Glomerular visceral epithelial cell (primary cell): ENCODE data around the gene HIVEP3.

ENCODE experiments used
- DNase-seq: peaks from one replicate; pipeline ENCODE4 v3.0.0-alpha.2; 2016; ENCODE audit errors: extremely low spot score

Gene HIVEP3

DNA sequence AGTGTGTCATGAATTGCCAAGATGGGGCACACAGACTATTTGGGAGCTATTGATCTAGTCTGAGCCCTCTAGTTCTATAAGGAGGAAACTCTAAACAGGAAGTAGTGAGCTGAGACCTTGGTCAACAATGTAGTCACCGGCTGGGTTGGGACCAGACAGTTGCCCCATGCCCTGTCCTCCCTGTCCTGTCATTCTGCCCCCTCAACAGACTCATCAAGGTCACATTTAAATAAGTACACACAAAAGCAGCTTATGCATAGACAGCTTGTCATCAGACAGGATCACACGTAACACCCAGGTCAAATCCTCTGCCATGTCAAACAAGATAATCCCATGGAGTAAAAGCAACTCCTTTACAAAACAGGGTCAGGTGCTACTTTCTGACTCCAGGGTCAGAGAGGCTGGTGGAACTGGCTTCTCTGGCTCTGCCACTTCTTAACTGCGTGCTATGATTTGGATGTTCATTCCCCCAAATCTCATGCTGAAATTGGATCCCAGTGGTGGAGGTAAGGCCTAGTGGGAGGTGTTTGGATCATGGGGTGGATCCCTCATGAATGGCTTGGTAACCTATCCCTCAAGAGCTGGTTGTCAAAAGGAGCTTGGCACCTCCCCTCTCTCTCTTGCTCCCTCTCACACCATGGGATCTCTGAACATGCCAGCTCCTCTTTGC is 128.9 kb downstream of the HIVEP3 start:
- DNase-seq = no peak

DNA sequence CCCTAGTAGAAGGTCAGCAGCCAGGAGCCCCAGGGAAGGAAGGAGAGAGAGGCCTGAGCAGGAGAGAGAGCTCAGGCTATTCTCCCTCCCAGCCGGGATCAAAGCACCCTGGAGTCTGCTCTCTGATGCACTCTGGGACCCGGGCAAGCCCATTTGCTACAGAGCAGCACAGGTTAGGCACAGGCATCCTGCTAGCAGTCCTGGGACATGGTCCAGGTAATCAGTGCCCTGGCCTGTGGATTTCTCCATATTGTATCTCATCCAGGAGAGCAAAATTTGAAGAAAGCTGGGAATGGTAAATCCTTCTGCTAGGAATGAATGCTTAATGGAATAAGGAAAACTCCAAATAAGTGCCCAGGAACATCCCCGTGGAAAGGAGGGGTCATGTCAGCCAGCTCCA is 130.3 kb downstream of the HIVEP3 start:
- DNase-seq = no peak

DNA sequence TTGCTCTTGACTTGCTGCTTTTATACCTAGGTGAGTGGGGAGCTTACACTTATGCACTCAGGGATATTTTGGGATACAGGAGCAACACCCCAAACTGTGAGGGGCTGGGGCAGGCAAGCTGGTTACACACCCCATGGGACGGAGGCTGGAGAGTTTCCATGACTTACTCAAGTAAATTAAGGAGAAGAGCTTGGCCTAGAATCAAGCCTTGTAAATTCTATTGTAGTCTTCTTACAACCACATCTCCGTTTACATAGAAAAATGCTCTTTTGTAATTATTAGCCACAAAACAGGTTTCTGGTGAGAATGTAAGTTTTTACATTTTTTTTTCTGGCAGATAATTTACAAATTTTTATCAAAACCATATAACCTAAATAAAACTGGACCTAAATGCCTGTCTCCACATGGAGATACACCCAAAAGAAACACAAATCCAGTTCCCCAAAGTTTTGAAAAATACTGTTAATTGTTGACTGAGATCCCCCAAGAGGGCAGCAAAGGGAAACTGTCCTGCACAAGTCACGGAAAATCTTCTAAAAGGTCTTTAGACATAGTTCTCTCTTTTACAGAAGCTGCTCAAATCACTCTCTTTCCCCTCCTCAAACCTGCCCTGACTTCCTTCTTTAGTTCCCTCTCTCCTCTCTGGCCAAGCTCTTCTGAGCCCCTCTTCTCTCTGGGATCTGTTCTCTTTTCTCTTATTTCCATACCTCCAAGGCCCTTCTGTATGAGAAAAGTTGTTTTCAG is 134.0 kb downstream of the HIVEP3 start:
- no peak for DNase-seq

DNA sequence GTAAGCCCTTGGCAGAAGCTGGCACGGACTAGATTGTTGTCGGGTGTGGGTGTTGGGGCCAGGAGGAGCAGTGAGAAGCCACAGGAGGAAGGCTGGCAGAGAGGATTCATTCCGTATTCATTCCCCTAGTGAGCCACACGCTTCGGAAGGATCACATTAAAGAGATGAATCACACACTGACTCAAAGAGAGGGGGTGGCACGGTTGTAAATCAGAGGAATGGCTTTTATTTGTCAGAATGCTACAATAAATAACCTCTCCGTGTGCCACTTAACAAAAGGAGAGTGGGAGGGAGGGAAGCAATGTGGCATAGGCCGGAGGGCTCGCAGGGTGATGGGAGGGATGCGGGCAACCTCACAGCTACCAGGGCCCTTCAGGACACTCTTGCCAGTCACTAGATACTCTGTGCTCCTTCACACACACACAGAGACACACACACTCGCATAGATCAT is 135.5 kb downstream of the HIVEP3 start:
- DNase-seq = peak; percentile 85

DNA sequence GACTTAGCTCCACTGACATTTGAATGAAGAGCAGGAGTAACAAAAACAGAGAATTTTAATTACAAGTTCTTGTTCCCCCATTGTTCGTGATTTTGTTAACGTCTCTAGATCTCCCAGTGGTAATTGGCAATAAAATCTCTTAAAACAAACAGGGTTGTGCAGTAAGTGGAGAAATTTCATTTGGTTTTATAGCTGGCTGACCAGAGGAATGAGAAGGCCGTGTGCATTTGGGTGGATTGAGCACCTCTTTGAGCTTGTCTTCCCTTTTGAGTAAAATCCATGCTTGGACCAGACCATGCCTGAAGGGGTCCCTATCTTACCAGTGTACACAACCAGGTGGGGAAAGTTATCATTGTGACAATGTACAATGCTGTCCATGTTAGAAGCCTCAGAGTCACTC is 137.8 kb downstream of the HIVEP3 start:
- DNase-seq = peak; percentile 22

DNA sequence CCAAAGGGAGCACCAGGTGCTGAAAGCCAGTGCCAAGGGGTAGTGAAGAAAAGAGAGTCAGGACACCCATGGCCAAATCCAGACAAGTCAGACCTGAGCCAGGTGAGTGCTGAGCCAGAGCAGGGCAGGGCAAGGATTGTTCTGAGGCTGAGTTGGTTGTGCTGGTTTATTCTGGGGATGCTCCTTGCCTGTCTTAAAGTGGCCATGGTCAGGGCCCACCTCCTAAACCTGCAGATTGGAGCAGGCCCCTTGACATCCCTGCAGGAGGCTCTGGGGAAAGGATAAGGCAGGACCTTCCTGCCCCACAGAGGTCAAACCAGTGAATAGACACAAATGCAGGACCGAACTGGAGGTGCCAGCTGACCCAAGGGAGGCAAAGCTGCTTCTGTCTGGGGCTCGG is 138.4 kb downstream of the HIVEP3 start:
- no peak for DNase-seq

DNA sequence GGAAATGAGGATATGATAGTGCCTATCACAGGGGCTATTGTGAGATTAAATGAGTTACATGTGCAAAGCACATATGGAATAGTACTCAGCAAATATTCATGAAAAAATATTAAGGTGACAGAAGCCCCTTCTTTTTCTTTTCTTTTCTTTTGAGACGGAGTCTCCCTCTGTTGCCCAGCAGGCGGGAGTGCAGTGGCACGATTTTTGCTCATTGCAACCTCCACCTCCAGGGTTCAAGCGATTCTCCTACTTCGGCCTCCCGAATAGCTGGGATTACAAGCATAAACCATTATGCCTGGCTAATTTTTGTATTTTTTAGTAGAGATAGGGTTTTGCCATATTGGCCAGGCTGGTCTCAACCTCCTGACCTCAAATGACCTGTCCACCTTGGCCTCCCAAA is 139.4 kb downstream of the HIVEP3 start:
- DNase-seq = no peak

DNA sequence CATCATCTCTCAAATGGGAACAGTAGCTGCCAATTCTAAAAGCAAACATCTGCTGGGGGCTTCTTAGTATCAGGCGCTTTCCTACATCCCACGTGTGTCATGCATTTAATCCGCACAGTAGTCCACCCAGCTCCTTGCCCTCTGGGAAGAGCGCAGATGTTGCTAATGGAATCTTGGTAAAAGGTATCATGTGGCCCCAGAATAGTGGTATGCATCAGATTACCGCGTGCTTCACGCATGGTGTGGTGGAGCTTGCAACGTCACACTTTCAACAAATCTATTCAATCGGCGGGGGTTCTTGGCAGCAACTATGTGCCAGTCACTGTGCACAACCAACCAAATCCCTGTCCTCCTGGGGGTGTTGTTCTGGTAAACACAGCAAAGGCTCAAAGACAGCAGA is 141.0 kb downstream of the HIVEP3 start:
- no peak for DNase-seq

DNA sequence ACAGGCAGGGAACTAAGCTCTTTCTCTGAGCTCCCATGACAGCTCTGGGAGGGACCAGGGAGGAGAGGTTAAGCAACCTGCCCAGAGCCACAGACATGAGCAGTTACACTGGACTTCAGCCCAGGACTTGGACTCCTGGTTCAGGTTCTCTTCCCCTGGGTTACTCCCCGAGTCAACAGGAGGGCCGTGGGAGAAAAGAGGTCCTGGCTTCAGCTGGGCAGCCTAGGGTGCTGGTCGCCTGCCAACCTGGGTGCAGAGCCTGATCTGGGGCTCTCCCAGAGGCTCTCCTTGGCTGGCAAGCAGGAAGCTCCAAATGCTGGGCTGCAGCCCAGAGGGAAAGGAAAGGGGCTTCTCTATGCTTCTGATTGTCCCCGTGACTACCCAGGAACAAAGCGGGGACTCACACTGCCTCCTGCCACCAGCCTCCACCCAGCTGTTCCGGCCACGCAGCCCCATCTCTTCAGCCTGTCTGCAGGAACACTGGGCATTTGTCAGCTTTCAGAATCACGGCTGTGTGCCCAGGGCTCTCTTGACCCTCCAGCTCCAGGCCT is 141.8 kb downstream of the HIVEP3 start:
- DNase-seq = no peak

DNA sequence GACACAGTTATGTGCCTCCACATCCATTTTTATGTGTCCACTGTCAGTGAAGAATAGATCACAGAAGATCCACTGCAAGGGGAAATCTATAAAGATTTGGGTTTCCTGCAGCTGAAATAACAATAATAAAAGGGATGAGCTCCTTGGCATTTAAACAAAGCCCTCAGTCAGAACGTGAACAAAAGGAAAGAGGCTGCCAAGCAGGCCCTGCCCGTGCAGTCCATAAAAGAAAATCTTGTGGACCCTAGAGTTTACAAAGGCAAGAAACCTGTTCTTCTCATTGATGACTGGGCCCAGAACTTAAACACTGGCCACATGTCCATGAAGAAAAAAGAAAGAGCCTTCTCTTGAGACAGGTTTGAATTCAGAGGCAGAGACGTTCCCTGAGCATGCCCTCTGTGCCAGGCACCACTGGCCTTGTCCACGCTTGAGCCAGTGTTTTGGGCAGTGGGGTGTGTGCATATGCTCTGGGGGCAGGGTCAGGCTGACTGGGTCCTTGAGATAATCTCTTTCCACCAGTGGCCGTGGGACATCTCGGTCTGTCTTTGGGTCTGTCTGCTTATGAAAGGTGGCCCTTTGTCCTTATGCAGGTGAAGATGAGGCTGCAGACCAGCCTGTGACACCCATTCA is 142.7 kb downstream of the HIVEP3 start:
- no peak for DNase-seq

DNA sequence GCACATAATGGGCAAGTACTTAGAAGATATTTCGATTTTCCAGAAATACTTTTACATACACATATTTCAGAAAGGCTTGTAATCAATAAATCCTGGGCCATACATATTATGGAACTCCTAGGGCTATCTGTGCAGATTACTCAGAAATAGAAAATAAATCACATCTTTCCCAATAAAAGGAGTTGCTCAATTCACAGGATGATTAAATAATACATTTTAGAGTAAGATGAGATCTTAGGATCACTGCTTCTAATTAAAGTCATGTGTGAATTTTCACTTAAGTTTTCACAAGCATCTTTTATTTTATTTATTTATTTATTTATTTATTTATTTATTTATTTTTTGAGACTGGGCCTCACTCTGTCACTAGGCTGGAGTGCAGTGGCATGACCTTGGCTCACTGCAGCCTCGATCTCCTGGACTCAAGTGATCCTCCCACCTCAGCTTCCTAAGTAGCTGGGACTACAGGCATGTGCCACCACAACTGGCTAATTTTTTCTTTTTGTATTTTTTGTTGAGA is 144.2 kb downstream of the HIVEP3 start:
- DNase-seq = no peak

DNA sequence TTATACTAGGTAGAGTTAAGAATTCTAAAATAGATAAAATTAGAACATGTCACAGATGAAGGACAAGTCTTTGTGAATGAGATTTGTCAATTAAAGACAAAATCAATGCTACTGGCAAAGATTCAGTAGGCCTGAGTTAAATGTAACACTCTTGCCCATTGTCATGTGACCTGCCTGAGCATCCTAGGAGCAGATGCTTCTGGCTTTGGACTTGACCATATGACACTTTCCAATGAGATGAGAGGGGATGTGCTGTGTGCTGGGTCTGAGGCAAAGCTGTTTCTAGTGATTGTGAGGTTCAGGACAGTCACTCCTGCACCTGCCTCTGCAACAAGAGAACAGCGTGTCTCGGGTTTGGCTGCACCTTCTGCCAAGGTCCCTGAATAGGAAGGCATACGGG is 144.9 kb downstream of the HIVEP3 start:
- no peak for DNase-seq

DNA sequence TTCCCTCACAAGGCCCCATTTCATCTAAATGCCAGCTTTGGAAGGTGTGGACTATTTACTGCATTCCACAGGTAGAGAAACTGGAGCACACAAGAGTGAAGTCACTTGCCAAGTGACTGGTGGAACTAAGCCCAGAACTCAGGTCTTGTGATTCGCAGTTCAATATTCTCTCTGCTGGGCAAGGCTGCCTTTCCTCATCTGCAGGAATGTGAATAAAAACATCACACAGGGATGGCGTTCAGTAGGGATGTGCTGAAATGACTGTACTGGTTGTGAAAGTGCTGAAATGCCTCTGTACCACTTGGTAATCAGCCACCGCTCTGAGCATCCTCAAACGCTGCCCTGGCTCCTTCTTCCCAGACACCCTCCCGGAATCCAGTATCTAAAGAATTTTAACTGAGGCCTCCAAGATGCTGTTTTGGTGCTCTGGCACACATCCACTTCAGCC is 145.6 kb downstream of the HIVEP3 start:
- no peak for DNase-seq

DNA sequence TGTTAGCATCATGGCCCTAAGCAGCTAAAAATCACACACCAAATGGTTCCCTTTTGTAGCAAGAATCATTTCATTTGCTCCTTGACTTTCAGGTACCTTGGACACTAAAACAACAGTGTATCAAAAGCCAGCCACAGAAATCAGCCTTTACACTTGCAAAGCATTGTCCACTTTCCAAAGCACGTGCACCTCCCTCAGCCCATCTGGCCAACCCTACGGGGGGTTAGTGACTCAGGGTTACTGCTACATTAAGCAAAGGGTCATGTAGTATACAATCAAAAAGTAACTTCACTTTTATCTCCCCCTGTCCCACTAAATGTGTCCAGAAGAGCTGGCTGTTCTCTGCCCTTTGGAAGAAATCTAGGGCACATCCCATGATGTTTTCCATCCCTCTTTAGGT is 149.7 kb downstream of the HIVEP3 start:
- DNase-seq = no peak

DNA sequence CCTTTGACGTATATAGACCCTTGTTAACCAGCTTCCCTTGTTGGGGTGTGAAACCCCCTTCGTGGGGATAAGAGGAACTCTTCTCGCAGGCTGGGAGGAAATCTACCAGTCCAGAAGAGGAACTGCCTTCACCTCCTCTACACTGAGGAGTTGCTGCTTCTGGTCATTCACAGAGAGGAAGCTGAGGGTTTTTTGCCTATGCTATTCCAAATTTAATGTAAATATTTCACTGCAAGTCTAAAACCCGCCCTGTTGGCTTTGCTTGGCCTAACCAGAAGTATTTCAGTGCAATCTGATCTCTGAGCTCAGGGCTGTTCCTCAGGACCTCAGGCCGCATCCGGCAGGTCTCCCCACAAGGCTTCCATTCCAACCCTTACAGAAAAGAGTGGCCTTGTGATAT is 150.1 kb downstream of the HIVEP3 start:
- no peak for DNase-seq

DNA sequence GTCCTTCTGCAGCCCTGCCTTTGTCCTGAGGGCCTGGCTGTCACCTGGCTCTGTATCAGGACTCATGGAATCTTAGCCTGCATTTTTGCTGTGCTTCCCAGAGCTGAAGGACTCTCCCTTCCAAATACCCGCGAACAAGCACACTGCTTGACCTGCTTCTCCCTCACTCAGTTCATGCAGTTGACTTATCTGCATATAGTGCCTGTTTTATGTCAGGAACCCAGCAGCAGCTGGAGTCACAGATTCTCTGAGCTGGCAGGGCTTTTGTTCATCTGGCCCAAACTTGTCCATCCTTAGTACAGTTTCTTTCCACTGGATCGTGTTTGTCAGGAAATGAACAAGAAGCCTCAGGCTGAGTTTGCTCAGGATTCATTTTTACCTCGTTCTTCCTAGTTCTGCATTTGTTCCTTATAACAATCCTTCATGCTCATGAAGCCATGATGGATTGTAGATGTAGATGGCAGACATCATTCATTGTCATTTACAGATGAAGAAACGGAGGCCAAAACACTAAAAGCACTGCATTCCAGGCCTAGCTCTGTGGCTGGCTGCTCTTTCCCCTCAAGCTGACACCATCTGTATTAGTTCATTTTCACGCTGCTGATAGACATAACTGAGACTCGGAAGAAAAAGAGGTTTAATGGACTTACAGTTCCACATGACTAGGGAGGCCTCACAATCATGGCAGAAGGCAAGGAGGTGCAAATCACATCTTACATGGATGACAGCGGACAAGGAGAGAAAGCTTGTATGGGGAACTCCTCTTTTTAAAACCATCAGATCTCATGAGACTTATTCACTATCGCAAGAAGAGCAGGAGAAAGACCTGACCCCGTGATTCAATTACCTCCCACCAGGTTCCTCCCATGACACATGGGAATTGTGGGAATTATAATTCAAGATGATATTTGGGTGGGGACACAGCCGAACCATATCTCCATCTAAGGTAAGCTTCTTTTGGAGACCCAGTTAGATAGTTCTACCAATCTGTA is 150.9 kb downstream of the HIVEP3 start:
- DNase-seq = no peak

DNA sequence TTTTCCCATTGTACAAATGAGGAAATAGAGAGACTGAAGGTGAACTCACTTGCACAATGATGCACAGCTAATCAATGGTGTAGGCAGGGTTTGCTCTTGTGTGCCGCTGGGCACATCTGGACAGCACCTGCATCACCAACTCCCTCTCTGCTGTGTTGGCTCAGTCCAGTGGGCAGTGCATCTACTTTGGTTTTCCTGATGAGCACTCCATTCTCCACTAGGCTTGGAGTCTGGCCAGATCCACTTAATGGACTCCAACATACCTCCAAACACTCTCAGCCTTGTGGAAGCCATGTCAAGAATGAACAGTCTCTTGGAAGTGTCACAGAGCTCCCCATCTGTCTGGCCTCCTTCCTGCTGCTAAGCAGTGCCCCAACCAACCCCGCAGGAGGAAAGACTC is 152.2 kb downstream of the HIVEP3 start:
- no peak for DNase-seq

DNA sequence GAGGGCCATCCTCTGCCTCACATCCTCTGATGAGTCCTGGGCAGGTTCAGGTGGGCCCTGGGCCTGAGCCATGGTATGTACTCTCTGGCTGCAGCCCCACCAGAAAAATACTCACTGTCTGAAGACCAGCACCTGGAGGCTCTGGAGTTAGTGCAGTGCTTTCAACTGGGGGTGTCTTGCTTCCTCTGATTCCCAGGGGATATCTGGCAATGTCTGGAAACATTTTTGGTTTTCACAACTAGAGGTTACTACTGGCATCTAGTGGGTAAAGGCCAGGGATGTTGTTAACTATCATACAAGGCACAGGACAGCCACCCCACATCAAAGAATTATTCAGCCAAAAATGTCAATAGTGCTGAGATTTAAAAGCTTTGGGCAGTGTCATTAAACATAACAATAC is 152.7 kb downstream of the HIVEP3 start:
- DNase-seq = no peak

DNA sequence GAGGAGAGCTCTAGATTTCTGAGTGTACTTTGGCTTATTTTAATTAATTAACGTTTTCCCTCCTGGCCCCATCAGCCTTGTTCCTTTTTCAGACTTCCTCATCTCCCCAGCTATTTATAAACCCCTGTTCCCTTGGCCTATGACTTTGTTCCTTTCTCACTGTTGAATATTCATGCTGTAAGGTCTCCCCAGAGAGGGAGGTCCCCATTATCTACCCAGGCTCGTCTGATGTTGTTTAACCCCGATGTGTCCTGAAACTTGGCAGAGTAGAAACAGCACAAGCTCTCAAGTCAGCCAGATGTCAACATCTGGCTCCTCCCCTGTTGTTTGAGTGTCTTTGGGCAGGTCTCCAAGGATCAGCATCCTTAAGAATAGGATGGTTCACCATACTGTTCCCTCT is 153.6 kb downstream of the HIVEP3 start:
- no peak for DNase-seq

DNA sequence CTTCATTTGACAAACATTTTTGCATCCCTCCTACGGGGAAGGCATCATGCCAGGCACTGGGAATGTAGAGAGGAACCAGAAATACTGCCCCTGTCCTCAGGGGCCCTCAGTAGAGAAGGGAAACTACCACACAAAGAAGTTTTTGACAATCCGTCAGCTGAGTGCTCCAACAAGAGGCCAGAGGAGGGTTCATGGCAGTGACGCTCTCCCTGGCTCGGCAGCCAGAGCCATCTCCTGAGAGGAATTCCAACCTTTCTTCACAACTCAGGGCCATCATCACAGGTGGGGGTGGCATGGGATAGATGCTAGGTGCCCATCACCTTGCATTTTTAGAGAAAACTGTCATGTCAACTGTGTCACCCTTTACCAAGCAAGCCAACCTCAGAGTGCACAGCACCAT is 154.1 kb downstream of the HIVEP3 start:
- DNase-seq = no peak

DNA sequence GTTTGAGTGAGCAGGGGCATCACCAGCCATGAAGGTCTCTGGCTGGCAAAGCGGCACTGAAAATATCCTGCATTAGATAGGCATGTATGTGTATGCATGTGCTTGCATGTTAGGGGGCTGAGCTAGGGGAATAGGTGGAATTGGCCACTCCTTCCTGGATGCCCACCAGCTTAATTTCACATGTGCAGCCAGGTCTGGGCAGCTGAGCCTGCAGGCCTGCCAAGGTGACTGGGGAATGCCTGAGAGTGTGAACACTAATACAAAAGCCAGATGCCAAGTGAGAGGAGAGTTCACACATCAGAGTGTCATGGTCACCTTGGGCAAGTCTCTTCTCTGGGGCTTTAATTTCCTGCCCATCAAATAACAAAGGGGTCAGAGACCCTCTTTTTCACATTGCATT is 155.9 kb downstream of the HIVEP3 start:
- no peak for DNase-seq
